Measurements from ENCODE around the gene GORASP1.

GORASP1 gene

GRCh38 chr3:39125841-39126500 is 18.5 kb upstream of the GORASP1 start:
- DNase-seq (ENCODE audit: low read depth), result no peak

GRCh38 chr3:39124876-39125840 is 17.7 kb upstream of the GORASP1 start:
- DNase-seq (ENCODE audit: low read depth), result no peak

GRCh38 chr3:39122813-39123212 is 15.4 kb upstream of the GORASP1 start:
- DNase-seq (ENCODE audit: low read depth), result no peak

GRCh38 chr3:39121621-39122020 is 14.2 kb upstream of the GORASP1 start:
- DNase-seq (ENCODE audit: low read depth), result no peak

- no peak for DNase-seq (ENCODE audit: low read depth)
Measured at GRCh38 chr3:39118931-39119660, 11.7 kb upstream of the GORASP1 start.

- no peak for DNase-seq (ENCODE audit: low read depth)
Measured at GRCh38 chr3:39118079-39118478, 10.7 kb upstream of the GORASP1 start.

- no peak for DNase-seq (ENCODE audit: low read depth)
Measured at GRCh38 chr3:39115870-39116269, 8.4 kb upstream of the GORASP1 start.

- no peak for DNase-seq (ENCODE audit: low read depth)
Measured at GRCh38 chr3:39114456-39114855, 7.0 kb upstream of the GORASP1 start.

GRCh38 chr3:39113291-39113690 is 5.9 kb upstream of the GORASP1 start:
- DNase-seq (ENCODE audit: low read depth), result no peak

- DNase-seq (ENCODE audit: low read depth), result no peak
Measured at GRCh38 chr3:39112535-39112934, 5.1 kb upstream of the GORASP1 start.

- DNase-seq (ENCODE audit: low read depth), result no peak
Measured at GRCh38 chr3:39112113-39112512, 4.7 kb upstream of the GORASP1 start.

- DNase-seq (ENCODE audit: low read depth), result no peak
Measured at GRCh38 chr3:39110041-39110639, 2.7 kb upstream of the GORASP1 start.

- DNase-seq (ENCODE audit: low read depth), result no peak
Measured at GRCh38 chr3:39109086-39109485, 1.7 kb upstream of the GORASP1 start.

GRCh38 chr3:39108200-39108710 is 828 bp upstream of the GORASP1 start:
- no peak for DNase-seq (ENCODE audit: low read depth)

GRCh38 chr3:39106851-39107387 is 508 bp downstream of the GORASP1 start:
- no peak for DNase-seq (ENCODE audit: low read depth)

GRCh38 chr3:39106281-39106811 is 1.1 kb downstream of the GORASP1 start:
- no peak for DNase-seq (ENCODE audit: low read depth)

- DNase-seq (ENCODE audit: low read depth), result no peak
Measured at GRCh38 chr3:39105687-39106063, 1.8 kb downstream of the GORASP1 start.

- no peak for DNase-seq (ENCODE audit: low read depth)
Measured at GRCh38 chr3:39104961-39105686, 2.3 kb downstream of the GORASP1 start.

GRCh38 chr3:39103791-39104552 is 3.5 kb downstream of the GORASP1 start:
- DNase-seq (ENCODE audit: low read depth), result no peak

GRCh38 chr3:39103324-39103693 is 4.1 kb downstream of the GORASP1 start:
- DNase-seq (ENCODE audit: low read depth), result no peak
